ENCODE data around the gene TBC1D5.

TBC1D5 gene

DNA sequence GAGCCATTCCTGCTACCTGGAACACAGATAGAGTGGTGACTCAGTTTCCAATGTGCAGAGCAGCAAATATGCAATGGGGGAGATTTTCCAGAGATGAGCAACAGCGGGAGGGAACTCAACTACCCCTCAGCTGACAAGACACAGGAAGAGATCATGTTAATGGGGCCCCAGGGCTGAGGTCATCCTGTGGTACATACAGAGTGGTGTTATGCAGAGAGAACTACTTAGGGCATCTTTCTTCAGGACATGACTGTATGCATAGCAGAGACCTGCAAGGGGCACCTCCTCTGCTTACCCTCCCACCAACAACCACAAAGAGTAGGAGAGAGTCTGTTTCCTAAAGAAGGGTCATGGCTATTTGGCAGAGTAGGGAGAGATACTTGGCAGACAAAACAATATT is 6.8 kb upstream of the TBC1D5 start:
- H3K27me3 ChIP-seq (ENCODE audit: control insufficient read depth, insufficient read depth, low read length, poor library complexity, severe bottlenecking) = no peaks in the 10 kb centered on the region
- H3K4me3 ChIP-seq (ENCODE audit: insufficient read depth, low read depth, low read length) = no peak overlapping the region
- WGBS, 2 experiments = 96% methylated on average over 1 of the region's 1 CpG
- no peaks in the 10 kb centered on the region for H3K9me3 ChIP-seq (ENCODE audit: control insufficient read depth, low read length)
- H3K27ac ChIP-seq (ENCODE audit: insufficient read depth, low read depth, low read length, poor library complexity, severe bottlenecking) = no peak overlapping the region
- no peaks in the 10 kb centered on the region for H3K4me1 ChIP-seq (ENCODE audit: control insufficient read depth, insufficient read depth, low read length)
- no peaks in the 10 kb centered on the region for H3K36me3 ChIP-seq (ENCODE audit: control insufficient read depth, insufficient read depth, low read length)

DNA sequence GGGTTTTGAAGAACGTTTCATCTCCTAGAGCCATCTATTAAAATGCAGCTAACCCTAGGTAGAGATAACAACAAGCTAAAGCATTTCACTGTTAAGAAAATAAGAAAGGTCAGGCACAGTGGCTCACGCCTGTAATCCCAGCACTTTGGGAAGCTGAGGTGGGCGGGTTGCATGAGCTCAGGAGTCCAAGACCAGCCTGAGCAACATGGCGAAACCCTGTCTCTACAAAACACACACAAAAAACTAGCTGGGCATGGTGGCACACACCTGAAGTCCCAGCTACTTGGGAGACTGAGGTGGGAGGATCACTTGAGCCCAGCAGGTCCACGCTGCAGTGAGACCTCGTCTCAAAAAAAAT is 5.4 kb upstream of the TBC1D5 start:
- no peaks in the 10 kb centered on the region for H3K27me3 ChIP-seq (ENCODE audit: control insufficient read depth, insufficient read depth, low read length, poor library complexity, severe bottlenecking)
- no peaks in the 10 kb centered on the region for H3K4me1 ChIP-seq (ENCODE audit: control insufficient read depth, insufficient read depth, low read length)
- 79 to 94% methylated on average over 5 to 6 of the region's 6 CpGs for WGBS, 2 experiments
- H3K36me3 ChIP-seq (ENCODE audit: control insufficient read depth, insufficient read depth, low read length) = no peaks in the 10 kb centered on the region
- no peak overlapping the region for H3K4me3 ChIP-seq (ENCODE audit: insufficient read depth, low read depth, low read length)
- no peak overlapping the region for H3K27ac ChIP-seq (ENCODE audit: insufficient read depth, low read depth, low read length, poor library complexity, severe bottlenecking)
- no peaks in the 10 kb centered on the region for H3K9me3 ChIP-seq (ENCODE audit: control insufficient read depth, low read length)

- WGBS, 2 experiments = 96% methylated on average over 6 of the region's 6 CpGs
Measured at GRCh38 chr3:17747174-17747889, 4.9 kb upstream of the TBC1D5 start.

GRCh38 chr3:17745894-17746293 is 3.5 kb upstream of the TBC1D5 start:
- WGBS, 2 experiments = 62 to 77% methylated on average over 2 of the region's 2 CpGs

More at GRCh38 chr3:17747174-17747889, 4.9 kb upstream of the TBC1D5 start:
- no peaks in the 10 kb centered on the region for H3K9me3 ChIP-seq (ENCODE audit: control insufficient read depth, low read length)
- H3K36me3 ChIP-seq (ENCODE audit: control insufficient read depth, insufficient read depth, low read length) = no peaks in the 10 kb centered on the region
- H3K27me3 ChIP-seq (ENCODE audit: control insufficient read depth, insufficient read depth, low read length, poor library complexity, severe bottlenecking) = no peaks in the 10 kb centered on the region
- no peak overlapping the region for H3K4me3 ChIP-seq (ENCODE audit: insufficient read depth, low read depth, low read length)
- no peaks in the 10 kb centered on the region for H3K4me1 ChIP-seq (ENCODE audit: control insufficient read depth, insufficient read depth, low read length)
- no peak overlapping the region for H3K27ac ChIP-seq (ENCODE audit: insufficient read depth, low read depth, low read length, poor library complexity, severe bottlenecking)

GRCh38 chr3:17745301-17745700 is 2.9 kb upstream of the TBC1D5 start:
- WGBS, 2 experiments = 76 to 77% methylated on average over 2 of the region's 2 CpGs
- Histone ChIP-seq H3K9me3 (ENCODE audit: control insufficient read depth, low read length) (no peaks in the 10 kb centered on the region), H3K27me3 (ENCODE audit: control insufficient read depth, insufficient read depth, low read length, poor library complexity, severe bottlenecking) (no peaks in the 10 kb centered on the region), H3K4me1 (ENCODE audit: control insufficient read depth, insufficient read depth, low read length) (peaks cover 11% of the 10 kb centered on the region), H3K27ac (ENCODE audit: insufficient read depth, low read depth, low read length, poor library complexity, severe bottlenecking) (no peak overlapping the region), H3K4me3 (ENCODE audit: insufficient read depth, low read depth, low read length) (no peak overlapping the region), H3K36me3 (ENCODE audit: control insufficient read depth, insufficient read depth, low read length) (no peaks in the 10 kb centered on the region)

More at GRCh38 chr3:17745894-17746293, 3.5 kb upstream of the TBC1D5 start:
- H3K4me3 ChIP-seq (ENCODE audit: insufficient read depth, low read depth, low read length) = no peak overlapping the region
- H3K27ac ChIP-seq (ENCODE audit: insufficient read depth, low read depth, low read length, poor library complexity, severe bottlenecking) = no peak overlapping the region
- H3K9me3 ChIP-seq (ENCODE audit: control insufficient read depth, low read length) = no peaks in the 10 kb centered on the region
- H3K4me1 ChIP-seq (ENCODE audit: control insufficient read depth, insufficient read depth, low read length) = peaks cover 5% of the 10 kb centered on the region
- no peaks in the 10 kb centered on the region for H3K27me3 ChIP-seq (ENCODE audit: control insufficient read depth, insufficient read depth, low read length, poor library complexity, severe bottlenecking)
- no peaks in the 10 kb centered on the region for H3K36me3 ChIP-seq (ENCODE audit: control insufficient read depth, insufficient read depth, low read length)

- Histone ChIP-seq H3K4me1 (ENCODE audit: control insufficient read depth, insufficient read depth, low read length) (peaks cover 12% of the 10 kb centered on the region), H3K27ac (ENCODE audit: insufficient read depth, low read depth, low read length, poor library complexity, severe bottlenecking) (no peak overlapping the region), H3K9me3 (ENCODE audit: control insufficient read depth, low read length) (no peaks in the 10 kb centered on the region), H3K36me3 (ENCODE audit: control insufficient read depth, insufficient read depth, low read length) (no peaks in the 10 kb centered on the region), H3K4me3 (ENCODE audit: insufficient read depth, low read depth, low read length) (no peak overlapping the region), H3K27me3 (ENCODE audit: control insufficient read depth, insufficient read depth, low read length, poor library complexity, severe bottlenecking) (no peaks in the 10 kb centered on the region)
- WGBS, 2 experiments = 94 to 100% methylated on average over 3 of the region's 3 CpGs
Measured at GRCh38 chr3:17744693-17745092, 2.3 kb upstream of the TBC1D5 start.

DNA sequence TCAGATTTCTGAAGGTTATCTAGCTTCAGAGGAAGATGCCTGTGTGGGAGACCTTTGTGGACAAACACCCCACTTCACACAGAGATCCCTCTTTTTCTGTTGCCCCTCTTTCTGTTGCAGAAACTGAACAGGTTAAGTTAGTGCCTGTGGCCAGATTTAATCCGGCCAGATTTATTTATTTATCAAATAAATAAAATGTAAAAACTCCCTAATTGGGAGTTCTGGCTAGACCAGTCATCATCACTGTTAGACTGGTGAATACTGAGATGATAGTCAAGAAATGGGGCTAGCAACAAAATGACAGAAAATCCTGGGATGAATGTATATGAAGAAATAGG is 1.2 kb upstream of the TBC1D5 start:
- no peaks in the 10 kb centered on the region for H3K27me3 ChIP-seq (ENCODE audit: control insufficient read depth, insufficient read depth, low read length, poor library complexity, severe bottlenecking)
- H3K9me3 ChIP-seq (ENCODE audit: control insufficient read depth, low read length) = no peaks in the 10 kb centered on the region
- no peaks in the 10 kb centered on the region for H3K36me3 ChIP-seq (ENCODE audit: control insufficient read depth, insufficient read depth, low read length)
- H3K4me3 ChIP-seq (ENCODE audit: insufficient read depth, low read depth, low read length) = no peak overlapping the region
- no CpG with 5 or more reads among the region's 1 CpG for WGBS, 2 experiments
- peak overlapping the region; percentile 98 for H3K27ac ChIP-seq (ENCODE audit: insufficient read depth, low read depth, low read length, poor library complexity, severe bottlenecking)
- peaks cover 12% of the 10 kb centered on the region for H3K4me1 ChIP-seq (ENCODE audit: control insufficient read depth, insufficient read depth, low read length)

- Histone ChIP-seq H3K27ac (ENCODE audit: insufficient read depth, low read depth, low read length, poor library complexity, severe bottlenecking) (peak overlapping the region; percentile 98), H3K4me3 (ENCODE audit: insufficient read depth, low read depth, low read length) (peak overlapping the region; percentile 71), H3K4me1 (ENCODE audit: control insufficient read depth, insufficient read depth, low read length) (peaks cover 12% of the 10 kb centered on the region), H3K9me3 (ENCODE audit: control insufficient read depth, low read length) (no peaks in the 10 kb centered on the region), H3K36me3 (ENCODE audit: control insufficient read depth, insufficient read depth, low read length) (no peaks in the 10 kb centered on the region), H3K27me3 (ENCODE audit: control insufficient read depth, insufficient read depth, low read length, poor library complexity, severe bottlenecking) (no peaks in the 10 kb centered on the region)
- 12 to 14% methylated on average over 12 of the region's 12 CpGs for WGBS, 2 experiments
Measured at GRCh38 chr3:17742880-17743657, 638 bp upstream of the TBC1D5 start.

- Histone ChIP-seq H3K9me3 (ENCODE audit: control insufficient read depth, low read length) (no peaks in the 10 kb centered on the region), H3K4me3 (ENCODE audit: insufficient read depth, low read depth, low read length) (peak overlapping the region; percentile 71), H3K27me3 (ENCODE audit: control insufficient read depth, insufficient read depth, low read length, poor library complexity, severe bottlenecking) (no peaks in the 10 kb centered on the region), H3K4me1 (ENCODE audit: control insufficient read depth, insufficient read depth, low read length) (peaks cover 12% of the 10 kb centered on the region), H3K36me3 (ENCODE audit: control insufficient read depth, insufficient read depth, low read length) (no peaks in the 10 kb centered on the region), H3K27ac (ENCODE audit: insufficient read depth, low read depth, low read length, poor library complexity, severe bottlenecking) (peak overlapping the region; percentile 98)
- 5 to 9% methylated on average over 16 to 17 of the region's 17 CpGs for WGBS, 2 experiments
Measured at GRCh38 chr3:17741621-17742101, 770 bp downstream of the TBC1D5 start.

DNA sequence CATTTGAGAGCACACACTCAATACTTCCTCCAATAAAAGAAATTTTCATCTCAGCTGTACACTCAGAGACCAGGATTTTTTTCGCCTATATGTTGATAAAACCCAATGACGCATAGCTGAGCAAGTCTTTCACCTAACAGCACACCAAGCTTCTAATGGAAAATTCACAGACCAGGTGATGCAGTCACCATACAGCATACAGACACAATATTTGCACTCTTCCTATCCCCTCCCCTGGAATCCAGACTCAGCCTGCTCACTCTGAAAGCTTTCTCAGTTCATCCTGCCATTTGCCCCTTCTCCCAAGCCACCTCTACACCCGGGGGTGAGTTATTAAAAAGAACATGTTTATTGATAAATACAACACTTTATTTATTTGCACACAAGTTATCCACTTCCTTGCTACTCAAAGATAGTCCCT is 1.7 kb downstream of the TBC1D5 start:
- no peaks in the 10 kb centered on the region for H3K36me3 ChIP-seq (ENCODE audit: control insufficient read depth, insufficient read depth, low read length)
- WGBS, 2 experiments = 92 to 96% methylated on average over 2 of the region's 3 CpGs
- no peaks in the 10 kb centered on the region for H3K27me3 ChIP-seq (ENCODE audit: control insufficient read depth, insufficient read depth, low read length, poor library complexity, severe bottlenecking)
- peak overlapping the region; percentile 71 for H3K4me3 ChIP-seq (ENCODE audit: insufficient read depth, low read depth, low read length)
- no peak overlapping the region for H3K27ac ChIP-seq (ENCODE audit: insufficient read depth, low read depth, low read length, poor library complexity, severe bottlenecking)
- H3K9me3 ChIP-seq (ENCODE audit: control insufficient read depth, low read length) = no peaks in the 10 kb centered on the region
- H3K4me1 ChIP-seq (ENCODE audit: control insufficient read depth, insufficient read depth, low read length) = peaks cover 12% of the 10 kb centered on the region

Measured in ectodermal cell (in vitro differentiated cells).